Measurements from ENCODE around the gene ANKRD31.
"Not testable (repeated sequence)": the region's sequence is repeated elsewhere in the genome, so short reads cannot be mapped to it uniquely, and the experiment has no call there.

Gene ANKRD31

DNA sequence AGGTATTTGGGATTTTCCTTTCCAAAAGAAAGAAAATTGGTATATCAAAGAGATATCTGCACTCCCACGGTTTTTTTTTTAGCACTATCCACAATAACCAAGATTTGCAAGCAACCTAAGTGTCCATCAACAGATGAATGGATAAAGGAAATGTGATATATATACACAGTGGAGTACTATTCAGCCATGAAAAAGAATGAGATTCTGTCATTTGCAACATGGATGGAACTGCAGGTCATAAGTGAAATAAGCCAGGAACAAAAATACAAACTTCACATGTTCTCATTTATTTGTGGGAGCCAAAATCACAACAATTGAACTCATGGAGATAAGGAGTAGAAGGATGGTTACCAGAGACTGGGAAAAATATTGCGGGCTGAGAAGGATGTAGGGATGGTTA, 9.8 kb downstream of the ANKRD31 start:
- H3K4me3 ChIP-seq (ENCODE audit: low read length), result no peak overlapping the region
- TF ChIP-seq, protein P1, sequence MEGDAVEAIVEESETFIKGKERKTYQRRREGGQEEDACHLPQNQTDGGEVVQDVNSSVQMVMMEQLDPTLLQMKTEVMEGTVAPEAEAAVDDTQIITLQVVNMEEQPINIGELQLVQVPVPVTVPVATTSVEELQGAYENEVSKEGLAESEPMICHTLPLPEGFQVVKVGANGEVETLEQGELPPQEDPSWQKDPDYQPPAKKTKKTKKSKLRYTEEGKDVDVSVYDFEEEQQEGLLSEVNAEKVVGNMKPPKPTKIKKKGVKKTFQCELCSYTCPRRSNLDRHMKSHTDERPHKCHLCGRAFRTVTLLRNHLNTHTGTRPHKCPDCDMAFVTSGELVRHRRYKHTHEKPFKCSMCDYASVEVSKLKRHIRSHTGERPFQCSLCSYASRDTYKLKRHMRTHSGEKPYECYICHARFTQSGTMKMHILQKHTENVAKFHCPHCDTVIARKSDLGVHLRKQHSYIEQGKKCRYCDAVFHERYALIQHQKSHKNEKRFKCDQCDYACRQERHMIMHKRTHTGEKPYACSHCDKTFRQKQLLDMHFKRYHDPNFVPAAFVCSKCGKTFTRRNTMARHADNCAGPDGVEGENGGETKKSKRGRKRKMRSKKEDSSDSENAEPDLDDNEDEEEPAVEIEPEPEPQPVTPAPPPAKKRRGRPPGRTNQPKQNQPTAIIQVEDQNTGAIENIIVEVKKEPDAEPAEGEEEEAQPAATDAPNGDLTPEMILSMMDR (conservative IDR thresholded peaks at IDR 0.05; ENCODE audit: low read length), result no peak
- no peak for DNase-seq (ENCODE audit: low read depth)

DNA sequence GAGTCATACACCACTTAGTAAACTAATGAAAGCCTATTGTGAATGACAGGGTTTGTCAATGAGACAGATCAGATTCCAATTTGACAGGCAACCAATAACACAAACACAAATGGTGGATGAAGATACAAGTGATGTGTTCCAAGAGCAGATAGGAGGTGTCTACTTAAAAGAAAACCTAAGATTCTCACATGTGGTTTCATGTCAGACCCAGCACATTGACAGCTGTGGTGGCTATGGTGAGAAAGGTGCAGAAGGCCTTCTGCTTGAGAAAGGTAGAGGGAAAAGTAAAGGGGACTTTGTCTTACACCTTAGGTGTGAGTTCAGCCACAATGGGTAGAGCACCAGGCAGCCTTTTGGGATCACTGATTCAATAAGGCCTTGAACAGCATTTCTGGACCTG, 11.2 kb downstream of the ANKRD31 start:
- TF ChIP-seq, protein P1 (conservative IDR thresholded peaks at IDR 0.05; ENCODE audit: low read length), result no peak
- no peak for DNase-seq (ENCODE audit: low read depth)
- no peak overlapping the region for H3K4me3 ChIP-seq (ENCODE audit: low read length)

DNA sequence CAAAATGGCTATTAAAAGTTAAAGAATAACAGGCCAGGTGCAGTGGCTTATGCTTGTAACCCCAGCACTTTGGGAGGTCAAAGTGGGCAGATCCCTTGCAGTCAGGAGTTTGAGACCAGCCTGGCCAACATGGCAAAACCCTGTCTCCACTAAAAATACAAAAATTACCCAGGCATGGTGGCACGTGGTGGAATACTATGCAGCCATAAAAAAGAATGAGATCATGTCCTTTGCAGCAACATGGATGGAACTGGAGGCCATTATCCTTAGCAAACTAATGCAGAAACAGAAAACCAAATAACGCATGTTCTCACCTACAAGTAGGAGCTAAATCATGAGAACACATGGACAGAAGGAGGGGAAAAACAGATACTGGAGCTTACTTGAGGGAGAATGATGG, 15.9 kb downstream of the ANKRD31 start:
- DNase-seq (ENCODE audit: low read depth), result not testable (repeated sequence)

DNA sequence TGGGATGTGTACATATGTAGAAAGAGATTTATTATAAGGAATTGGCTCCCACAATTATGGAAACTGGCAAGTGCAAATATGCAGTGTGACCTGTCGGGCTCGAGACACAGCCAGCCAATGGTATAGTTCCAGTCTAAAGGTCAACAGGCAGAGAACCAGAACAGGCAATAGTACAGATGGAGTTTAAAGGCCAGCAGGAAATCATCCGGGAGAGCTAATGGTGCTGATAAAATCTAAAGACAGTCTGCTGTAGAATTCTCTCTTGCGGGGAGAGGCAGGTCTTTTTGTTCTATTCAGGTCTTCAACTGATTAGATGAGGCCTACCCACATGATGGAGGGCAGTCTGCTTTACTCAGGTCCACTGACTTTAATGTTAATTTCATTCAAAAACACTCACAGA, 21.8 kb downstream of the ANKRD31 start:
- TF ChIP-seq, protein P1 (conservative IDR thresholded peaks at IDR 0.05; ENCODE audit: low read length), result no peak
- H3K4me3 ChIP-seq (ENCODE audit: low read length), result no peak overlapping the region
- no peak for DNase-seq (ENCODE audit: low read depth)

More for the DNA sequence above, 15.9 kb downstream of the ANKRD31 start:
- H3K4me3 ChIP-seq (ENCODE audit: low read length), result not testable (repeated sequence)

DNA sequence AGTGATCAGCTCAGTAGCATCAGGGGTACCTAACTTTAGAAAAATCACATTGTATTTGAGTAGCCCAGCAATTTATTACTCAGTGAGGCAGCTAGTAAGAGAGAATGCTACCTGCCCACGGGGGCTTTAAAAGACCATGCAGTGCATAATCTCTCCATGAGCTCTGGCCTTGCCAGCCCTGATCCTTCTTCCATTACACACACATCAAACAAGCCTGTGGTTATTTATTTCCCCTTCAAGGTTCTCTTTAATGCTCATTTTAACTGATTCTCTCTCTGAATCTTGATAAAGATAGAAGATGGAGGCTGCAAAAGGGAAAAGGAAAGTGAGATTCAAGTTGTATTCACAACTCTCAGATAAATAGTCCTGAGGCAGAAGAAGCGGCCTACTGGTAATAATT, 22.3 kb downstream of the ANKRD31 start:
- TF ChIP-seq, protein P1 (conservative IDR thresholded peaks at IDR 0.05; ENCODE audit: low read length), result no peak
- DNase-seq (ENCODE audit: low read depth), result no peak
- H3K4me3 ChIP-seq (ENCODE audit: low read length), result no peak overlapping the region

DNA sequence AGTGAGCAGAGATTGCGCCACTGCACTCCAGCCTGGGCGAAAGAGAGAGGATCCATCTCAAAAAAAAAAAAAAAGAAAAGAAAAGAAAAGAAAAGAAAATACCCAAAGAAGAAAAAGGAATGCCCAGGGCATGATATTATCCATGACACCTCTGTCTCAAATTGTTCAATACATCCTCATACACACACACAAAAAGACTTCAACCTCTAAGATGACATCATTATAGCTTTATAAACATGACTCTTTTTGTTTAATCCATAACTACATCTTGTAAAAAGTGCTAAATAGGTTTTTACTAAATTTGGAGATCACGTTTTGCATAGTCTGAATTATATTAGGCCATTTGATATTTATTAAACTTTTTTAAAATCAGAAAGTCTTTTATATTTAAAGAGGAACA, 33.1 kb downstream of the ANKRD31 start:
- H3K4me3 ChIP-seq (ENCODE audit: low read length), result no peak overlapping the region
- no peak for DNase-seq (ENCODE audit: low read depth)
- TF ChIP-seq, protein P1 (conservative IDR thresholded peaks at IDR 0.05; ENCODE audit: low read length), result no peak

DNA sequence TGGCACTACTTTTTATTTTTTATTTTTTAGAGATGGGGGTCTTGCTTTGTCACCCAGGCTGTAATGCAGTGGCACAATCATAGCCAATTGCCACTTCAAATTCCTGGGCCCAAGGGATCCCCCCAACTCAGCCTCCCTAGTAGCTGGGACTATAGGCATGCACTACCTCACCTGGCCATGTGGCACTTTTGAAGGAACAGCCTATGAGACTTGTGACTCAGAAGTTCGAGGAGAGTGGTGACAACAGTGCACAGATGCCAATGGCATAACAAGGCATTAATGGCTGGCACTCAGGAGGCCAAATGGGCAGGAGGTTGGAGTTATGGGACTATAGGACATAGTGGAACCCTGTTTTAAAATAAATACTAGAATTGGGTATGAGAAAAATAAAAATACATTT, 33.7 kb downstream of the ANKRD31 start:
- TF ChIP-seq, protein P1 (conservative IDR thresholded peaks at IDR 0.05; ENCODE audit: low read length), result no peak
- DNase-seq (ENCODE audit: low read depth), result no peak
- no peak overlapping the region for H3K4me3 ChIP-seq (ENCODE audit: low read length)

DNA sequence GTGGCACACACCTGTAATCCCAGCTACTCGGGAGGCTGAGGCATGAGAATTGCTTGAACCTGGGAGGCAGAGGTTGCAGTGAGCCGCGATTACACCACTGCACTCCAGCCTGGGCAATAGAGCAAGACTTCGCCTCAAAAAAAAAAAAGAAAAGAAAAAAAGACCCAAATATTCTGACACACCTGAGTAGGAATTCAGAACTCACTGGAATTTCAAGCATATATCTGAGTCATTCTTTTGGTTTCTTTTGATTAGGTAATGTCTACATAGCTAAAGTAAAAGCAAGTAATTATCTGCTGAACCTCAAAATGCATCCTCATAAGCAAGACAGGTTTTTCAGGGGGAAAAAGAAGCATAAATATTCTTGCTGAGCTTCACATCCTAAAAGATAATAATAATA, 35.9 kb downstream of the ANKRD31 start:
- no peak for DNase-seq (ENCODE audit: low read depth)
- TF ChIP-seq, protein P1 (conservative IDR thresholded peaks at IDR 0.05; ENCODE audit: low read length), result no peak
- no peak overlapping the region for H3K4me3 ChIP-seq (ENCODE audit: low read length)
